Stimulated activated CD8-positive, alpha-beta memory T cell treated with anti-CD3 and anti-CD28 coated beads, Interleukin-12 subunit alpha, Interleukin-12 subunit beta, amount 100 ng/mL, for 24 hours (primary cell): ENCODE data around the gene GALNT10.

ENCODE experiments used
- DNase-seq: peaks from one replicate; pipeline ENCODE4 v3.0.0-alpha.2; 2020; ENCODE audit errors: extremely low read depth

The GALNT10 gene

GRCh38 chr5:154179846-154180710 is 10.5 kb upstream of the GALNT10 start:
- DNase-seq, result no peak

DNA sequence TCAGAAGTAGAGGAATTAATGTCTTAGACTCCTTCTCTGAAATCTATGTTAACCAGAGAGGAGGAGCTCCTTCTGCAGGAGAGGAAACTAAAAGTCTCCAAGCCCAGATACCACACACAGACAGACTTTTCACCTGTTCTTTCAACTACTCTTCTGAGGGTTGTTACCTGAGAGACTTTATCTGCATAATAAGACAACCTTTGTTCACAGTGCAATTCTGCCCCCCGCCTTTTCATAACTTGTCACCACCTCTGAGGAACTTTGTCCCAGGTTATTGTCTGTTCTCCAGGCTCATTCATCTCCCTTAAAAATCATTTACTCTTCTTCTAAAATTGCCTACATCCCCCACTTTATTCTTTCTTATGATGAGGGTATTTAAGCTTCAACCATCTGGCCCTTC is 9.4 kb upstream of the GALNT10 start:
- no peak for DNase-seq

GRCh38 chr5:154189256-154189818 is 1.2 kb upstream of the GALNT10 start:
- no peak for DNase-seq

GRCh38 chr5:154189819-154190594 is 526 bp upstream of the GALNT10 start:
- no peak for DNase-seq

- no peak for DNase-seq
Observed at GRCh38 chr5:154191467-154192261, 1.1 kb downstream of the GALNT10 start.

- DNase-seq, result no peak
Observed at GRCh38 chr5:154193283-154193682, 2.8 kb downstream of the GALNT10 start.

- no peak for DNase-seq
Observed at GRCh38 chr5:154193701-154194121, 3.2 kb downstream of the GALNT10 start.

DNA sequence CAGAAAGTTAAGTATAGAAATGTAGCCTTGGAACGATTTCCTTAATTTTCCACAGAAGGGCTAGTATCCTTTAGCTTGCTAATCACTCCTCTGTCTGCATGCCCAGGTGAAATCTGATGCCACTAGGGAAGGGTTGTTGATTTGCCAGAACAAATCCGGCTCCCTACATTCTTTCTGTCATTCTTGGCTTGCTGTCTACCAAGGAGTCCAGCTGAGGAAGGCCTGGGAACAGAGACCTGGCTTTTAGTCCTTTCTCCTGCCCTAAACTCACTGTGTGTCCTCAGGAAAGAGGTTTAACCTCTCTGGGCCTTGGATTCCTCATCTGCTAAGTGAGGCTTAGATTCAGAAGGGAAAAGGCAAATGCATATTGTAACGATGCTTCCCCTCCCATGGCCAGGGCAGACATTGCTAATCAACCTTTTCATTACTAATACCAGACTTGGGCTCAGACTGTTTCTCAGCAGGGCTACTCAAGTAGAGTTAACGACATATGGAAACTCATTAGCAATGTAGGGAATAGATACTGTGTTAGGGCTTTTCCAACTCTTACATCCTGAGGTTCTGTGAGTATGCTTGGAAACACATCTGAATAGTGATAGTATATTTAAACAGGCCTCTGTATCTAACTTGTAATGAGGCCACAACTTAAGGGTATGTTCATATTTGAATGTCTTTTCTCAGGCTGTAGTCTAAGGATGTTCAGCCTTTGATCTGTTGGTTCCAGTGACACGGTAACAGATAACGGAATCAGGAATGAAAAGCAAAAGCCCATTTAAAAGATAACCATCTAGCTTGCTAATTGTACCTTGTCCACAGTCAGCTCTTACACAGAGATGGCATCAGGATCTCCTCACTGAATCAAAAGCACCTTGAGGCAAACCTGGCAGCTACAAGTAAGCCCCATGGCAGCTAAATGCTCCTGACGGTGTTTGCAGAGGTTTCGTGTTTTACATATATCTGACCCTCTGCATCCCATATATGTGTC is 4.1 kb downstream of the GALNT10 start:
- DNase-seq, result no peak

DNA sequence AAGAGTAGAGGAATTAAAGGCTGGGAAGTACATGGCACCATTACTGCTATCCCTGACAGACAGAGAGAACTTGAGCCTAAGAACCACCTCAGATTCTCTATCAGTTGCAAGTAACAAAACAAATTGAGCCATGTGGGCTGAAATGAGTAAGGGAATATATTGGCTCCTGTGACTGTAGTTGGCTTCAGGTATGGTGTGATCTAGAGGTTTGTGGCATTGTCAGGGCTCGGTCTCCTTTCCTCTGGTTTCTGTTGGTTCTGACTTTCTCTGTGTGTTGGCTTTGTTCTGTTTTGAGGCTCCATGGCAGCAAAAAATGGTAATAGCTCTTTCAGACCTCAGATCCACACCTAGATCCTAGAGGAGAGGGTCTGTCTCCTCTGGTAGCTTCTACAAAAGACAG is 5.7 kb downstream of the GALNT10 start:
- DNase-seq, result no peak

- DNase-seq, result no peak
Observed at GRCh38 chr5:154196955-154197652, 6.6 kb downstream of the GALNT10 start.

DNA sequence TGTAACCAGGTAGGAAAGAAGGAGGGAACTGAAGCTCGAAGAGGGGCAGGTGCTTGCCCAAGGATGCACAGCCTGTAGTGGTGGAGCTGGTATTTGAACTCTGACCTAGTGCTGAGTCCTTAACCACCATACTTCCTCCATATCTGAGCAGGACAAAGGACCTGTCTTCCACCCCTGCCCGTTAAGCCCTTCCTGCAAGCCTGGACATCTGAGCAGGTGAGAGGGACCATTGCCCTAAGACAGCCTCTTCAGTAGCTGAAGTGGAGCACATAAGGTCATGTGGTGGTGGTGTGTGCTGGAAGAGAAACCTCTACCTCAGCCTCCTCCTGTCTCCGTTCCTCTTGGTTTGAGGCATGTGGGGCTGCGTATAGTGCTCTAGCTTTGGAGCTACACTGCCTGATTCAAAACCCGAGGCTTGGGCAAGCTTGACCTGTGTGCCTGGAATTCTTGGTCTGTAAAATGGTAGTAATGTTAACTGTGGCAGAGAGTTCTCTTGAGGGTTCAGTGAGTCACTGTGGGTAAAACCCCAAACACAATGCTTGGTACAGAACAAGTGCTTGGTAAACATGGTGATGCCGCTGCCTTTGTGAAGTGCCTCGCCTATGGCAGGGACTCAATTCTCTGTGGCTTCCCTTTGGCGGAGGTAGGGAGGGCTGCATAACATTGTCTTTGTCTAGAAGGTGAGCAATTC is 7.4 kb downstream of the GALNT10 start:
- no peak for DNase-seq

DNA sequence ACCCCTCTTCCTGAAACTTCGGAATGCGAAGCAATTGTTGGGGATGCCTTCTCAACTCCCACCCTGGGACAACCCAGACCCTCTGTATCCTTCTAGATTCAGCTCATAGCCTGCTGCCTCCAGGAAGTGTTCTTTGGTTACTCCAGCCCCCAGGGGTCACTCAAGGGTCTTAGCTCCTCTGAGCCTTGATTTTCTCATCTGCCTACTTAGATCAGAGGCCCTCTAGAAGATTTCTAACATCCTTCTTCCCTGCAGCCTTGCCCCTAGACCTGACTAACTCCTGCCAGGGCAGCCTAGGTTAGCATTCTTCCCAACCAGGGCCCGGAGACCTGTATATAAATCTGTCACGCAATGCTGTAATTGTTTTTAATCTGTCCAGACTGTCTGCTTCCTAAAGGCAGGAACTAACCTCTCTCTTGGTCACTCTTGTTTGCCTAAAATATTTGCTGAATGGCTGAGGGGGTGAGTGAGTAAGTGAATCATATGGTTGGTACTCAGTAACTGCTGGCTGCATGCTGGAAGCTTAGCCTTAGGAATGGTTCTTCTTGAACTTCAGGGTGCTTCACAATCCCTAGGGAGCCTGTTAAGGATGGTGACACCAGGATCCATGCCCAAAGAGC is 8.2 kb downstream of the GALNT10 start:
- no peak for DNase-seq

- no peak for DNase-seq
Observed at GRCh38 chr5:154199263-154199662, 8.7 kb downstream of the GALNT10 start.

DNA sequence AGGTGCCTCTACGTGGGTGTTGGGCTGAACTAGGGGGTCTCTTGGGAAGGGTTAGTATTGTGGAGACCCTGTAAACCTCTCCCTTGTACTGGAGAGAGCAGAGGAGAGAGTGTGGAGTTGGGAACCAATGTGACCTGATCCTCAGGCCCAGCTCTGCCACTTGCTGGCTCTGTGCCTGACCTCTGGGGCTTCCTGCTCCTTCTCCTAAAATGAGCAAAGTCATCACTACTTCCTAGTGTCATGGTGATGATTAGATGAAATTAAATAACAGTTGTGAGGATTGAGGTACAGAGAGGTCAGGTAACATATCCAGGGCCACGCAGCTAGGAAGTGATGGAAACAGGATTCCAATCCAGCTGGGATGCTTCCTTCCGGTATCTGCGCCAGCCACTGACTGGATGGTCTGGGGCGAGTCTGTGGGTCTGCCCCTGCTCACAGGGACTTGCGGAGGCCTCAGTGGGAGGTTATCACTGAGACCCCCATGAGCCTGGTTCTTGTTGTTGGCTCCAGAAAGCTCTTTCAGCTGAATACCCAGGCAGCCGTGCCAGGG is 9.2 kb downstream of the GALNT10 start:
- no peak for DNase-seq

DNA sequence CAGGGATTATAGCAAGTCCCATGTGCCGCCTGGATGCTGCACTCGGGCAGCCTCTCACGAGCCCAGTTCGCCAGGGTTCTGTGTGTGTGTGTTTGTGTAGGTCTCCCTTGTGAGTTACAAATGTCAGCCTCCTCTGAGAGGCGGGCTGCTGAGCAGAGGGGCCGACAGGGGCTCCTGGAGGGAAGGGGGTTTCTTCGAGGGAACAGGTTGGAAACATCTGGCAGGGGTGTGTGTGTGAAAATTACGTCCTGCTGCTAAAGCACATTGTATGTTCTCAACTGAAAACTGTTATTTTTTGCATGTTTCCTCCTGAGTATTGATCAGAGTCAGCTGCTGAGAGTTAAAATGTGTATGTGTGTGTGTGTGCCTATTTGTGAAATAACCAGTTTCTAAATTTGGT is 9.7 kb downstream of the GALNT10 start:
- no peak for DNase-seq

DNA sequence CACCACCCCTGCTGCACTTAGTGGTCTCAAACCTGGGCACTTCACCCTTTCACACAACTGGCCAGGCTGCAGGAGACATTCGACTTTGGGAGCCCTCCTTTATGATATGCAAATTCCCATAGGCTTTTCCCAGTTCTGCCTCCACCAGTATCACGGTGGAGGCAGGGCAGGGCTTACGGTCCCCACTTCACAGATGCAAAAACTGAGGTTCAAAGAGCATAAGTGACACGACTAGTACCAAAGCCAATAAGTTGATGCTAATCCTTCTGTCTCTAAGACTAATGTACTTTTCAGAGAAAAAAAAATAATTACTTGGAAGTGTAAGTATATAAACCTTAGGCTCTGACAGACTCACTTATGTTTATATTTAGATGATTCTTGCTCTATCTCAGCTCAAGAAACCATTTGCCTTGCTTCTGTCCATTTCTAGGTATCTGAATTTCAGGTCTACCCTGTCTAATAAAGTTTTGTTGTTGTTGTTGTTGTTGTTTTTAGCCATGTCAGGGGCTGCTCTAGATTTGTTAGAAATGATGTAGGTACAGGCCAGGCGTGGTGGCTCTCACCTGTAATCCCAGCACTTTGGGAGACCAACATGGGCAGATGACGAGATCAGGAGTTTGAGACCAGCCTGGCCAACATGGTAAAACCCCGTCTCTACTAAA is 10.7 kb downstream of the GALNT10 start:
- DNase-seq, result no peak

DNA sequence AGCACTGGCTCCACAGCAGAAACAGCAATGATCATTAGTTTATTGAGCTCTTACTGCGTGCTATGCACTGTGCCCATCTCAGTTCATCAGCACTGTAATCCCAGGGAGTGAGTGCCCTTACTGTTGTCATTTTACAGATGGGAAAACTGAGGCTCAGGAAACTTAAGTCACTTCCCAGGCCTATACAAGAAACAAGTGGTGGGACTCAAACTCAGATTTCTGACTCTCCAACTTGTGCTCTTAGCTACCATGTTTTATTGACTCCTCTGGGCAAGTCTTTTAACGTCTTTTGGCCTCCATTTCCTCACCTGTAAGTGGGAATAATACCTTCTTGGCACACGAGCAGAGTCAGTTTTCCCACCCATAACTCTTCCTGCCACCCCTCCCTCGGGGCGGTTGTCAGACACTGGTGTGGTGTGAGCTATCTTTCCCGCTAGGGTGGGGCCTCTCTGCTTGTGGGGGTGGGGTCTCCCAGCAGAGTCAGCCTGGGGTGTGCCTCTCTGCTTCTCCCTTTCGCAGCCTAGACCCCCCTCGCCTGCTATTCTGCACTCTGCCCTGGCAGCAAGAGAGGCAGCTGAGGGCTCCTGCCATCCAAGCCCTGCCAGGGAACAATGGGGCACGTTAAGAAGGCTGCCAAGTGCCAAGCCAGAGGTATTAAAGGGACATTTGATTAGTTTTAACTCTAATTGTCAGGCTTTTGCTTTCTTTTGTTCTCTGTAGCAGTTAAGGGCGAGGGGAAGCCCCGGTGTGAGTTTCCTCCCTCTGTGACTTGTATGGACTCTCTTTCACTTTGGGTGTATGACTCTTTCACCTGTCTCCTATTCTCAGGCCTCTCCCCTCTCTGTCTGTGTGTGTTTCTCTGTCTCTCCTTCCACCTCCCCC is 12.1 kb downstream of the GALNT10 start:
- no peak for DNase-seq
